Epithelial cell of proximal tubule (primary cell): ENCODE measurements around the gene P3H3. TPM values are rescaled to one million over a fixed set of nuclear protein-coding genes. Genes with fewer than 3 reads are reported as not detected.

ENCODE experiments used
- DNase-seq: peaks from one replicate; pipeline ENCODE4 v3.0.0-alpha.2; 2011; ENCODE audit warnings: low read depth
- H3K4me3 ChIP-seq: 2 replicates; pipeline ENCODE4 v1.5.1; 2011; ENCODE audit warnings: low read depth, mild to moderate bottlenecking, low read length
- total RNA-seq: library from RNA; depleted of rRNA; stranded (reverse); fragments of >200 nt; gene quantifications from 2 replicates; pipeline ENCODE4 v1.2.3, GENCODE V29; 2015
- TF ChIP-seq, protein P1 (sequence below): conservative IDR thresholded peaks from 2 replicates; pipeline ENCODE4 v1.5.1; 2012; ENCODE audit warnings: low read depth, mild to moderate bottlenecking, low read length

Gene P3H3
- total RNA-seq, 1 donor from 2014 or later: 30.4 TPM

DNA sequence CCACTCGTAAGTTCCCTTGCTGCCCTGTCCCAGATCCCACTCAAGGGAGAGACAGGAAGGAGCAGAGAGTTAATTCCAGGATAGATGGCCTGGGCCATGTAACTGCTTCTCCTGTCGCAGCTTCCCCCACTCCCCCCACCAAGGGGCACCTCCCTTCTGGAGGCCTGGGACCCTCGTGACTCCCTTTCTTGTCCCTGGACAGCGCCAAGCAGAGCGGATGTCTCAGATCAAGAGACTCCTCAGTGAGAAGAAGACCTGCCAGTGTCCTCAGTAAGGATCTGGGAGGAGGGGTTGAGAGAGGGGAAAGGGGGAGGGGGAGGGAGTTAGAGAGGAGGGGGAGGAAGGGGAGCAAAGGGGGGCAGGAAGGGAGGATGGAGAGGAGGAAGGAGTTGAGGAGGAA, 9.6 kb upstream of the P3H3 start:
- DNase-seq: no peak
- TF ChIP-seq, protein P1, sequence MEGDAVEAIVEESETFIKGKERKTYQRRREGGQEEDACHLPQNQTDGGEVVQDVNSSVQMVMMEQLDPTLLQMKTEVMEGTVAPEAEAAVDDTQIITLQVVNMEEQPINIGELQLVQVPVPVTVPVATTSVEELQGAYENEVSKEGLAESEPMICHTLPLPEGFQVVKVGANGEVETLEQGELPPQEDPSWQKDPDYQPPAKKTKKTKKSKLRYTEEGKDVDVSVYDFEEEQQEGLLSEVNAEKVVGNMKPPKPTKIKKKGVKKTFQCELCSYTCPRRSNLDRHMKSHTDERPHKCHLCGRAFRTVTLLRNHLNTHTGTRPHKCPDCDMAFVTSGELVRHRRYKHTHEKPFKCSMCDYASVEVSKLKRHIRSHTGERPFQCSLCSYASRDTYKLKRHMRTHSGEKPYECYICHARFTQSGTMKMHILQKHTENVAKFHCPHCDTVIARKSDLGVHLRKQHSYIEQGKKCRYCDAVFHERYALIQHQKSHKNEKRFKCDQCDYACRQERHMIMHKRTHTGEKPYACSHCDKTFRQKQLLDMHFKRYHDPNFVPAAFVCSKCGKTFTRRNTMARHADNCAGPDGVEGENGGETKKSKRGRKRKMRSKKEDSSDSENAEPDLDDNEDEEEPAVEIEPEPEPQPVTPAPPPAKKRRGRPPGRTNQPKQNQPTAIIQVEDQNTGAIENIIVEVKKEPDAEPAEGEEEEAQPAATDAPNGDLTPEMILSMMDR: no peak
- H3K4me3 ChIP-seq: no peak overlapping the region

DNA sequence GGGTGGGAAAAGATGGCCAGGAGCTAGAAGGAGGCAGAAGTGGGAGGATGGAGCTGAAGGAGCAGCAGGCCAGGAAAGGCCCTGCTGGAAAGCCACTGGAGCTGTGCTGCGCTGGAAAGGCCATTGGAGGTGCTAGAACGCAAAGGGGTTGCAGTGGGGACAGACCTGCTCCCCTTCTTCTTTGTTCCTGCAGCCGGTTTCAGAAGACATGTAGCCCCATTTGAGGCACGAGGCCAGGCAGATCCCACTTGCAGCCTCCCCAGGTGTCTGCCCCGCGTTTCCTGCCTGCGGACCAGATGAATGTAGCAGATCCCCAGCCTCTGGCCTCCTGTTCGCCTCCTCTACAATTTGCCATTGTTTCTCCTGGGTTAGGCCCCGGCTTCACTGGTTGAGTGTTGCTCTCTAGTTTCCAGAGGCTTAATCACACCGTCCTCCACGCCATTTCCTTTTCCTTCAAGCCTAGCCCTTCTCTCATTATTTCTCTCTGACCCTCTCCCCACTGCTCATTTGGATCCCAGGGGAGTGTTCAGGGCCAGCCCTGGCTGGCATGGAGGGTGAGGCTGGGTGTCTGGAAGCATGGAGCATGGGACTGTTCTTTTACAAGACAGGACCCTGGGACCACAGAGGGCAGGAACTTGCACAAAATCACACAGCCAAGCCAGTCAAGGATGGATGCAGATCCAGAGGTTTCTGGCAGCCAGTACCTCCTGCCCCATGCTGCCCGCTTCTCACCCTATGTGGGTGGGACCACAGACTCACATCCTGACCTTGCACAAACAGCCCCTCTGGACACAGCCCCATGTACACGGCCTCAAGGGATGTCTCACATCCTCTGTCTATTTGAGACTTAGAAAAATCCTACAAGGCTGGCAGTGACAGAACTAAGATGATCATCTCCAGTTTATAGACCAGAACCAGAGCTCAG, 8.8 kb upstream of the P3H3 start:
- H3K4me3 ChIP-seq: no peak overlapping the region
- TF ChIP-seq, protein P1: no peak
- DNase-seq: no peak

DNA sequence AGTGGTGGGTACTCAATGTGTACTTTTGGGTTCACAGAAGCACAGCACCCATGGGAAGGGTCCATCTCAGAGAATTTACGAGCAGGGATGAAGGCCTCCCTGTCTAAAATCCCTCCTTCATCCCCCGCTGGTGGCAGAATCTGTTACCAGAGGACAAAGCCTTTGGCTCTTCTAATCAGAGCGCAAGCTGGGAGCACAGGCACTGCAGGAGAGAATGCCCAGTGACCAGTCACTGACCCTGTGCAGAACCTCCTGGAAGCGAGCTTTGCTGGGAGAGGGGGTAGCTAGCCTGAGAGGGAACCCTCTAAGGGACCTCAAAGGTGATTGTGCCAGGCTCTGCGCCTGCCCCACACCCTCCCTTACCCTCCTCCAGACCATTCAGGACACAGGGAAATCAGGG, 8.0 kb upstream of the P3H3 start:
- TF ChIP-seq, protein P1: no peak
- no peak overlapping the region for H3K4me3 ChIP-seq
- DNase-seq: no peak

DNA sequence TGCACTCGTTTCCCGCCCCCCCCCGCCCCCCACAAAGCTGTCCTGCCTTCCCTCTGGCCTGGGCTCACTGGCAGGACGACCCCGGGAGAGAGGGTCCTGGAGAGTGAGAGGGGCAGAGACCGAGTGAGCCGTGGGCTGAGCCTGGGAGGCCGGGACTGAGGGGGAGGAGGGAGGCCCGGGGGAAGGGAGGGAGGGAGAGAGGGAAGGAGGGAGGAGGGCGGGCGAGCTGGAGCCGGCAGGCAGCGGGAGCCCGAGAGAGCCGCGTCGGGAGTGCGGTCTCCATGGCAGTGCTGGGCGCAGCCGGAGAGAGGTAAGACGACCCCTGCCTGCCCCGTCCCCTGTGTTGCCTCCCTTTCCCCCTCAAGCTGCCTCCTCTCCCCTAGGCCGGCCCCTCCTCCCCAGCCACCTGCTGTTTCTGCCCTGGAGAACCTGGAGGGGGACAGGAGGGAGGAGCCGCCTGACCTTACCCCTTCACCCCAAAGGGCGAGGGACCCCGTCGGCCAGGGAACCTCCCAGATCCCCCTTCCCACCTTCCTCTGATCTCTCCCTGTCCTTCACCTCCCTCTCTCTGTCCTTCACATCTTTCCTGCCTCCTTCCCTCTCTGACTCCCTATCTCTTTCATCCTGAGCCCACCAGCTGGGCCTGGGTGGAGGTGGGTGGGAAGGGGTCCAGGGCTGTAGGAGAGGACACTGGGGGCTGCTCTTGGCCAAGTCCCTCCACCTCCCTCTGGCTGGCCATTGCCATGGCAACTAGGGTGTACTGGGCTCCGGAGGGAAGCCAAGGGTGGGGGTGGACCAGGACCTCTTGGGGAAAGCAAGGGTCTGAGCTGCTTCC, 6.4 kb upstream of the P3H3 start, which contains the start of gene GPR162:
Gene GPR162, plus strand, starts transcription at position 231 of the 835 bp plus-strand sequence. CDS start 2,078 bp downstream, outside the sequence.
- H3K4me3 ChIP-seq: peak within 1 kb of the TSS; percentile 44
- no peak for DNase-seq
- TF ChIP-seq, protein P1: no peak

DNA sequence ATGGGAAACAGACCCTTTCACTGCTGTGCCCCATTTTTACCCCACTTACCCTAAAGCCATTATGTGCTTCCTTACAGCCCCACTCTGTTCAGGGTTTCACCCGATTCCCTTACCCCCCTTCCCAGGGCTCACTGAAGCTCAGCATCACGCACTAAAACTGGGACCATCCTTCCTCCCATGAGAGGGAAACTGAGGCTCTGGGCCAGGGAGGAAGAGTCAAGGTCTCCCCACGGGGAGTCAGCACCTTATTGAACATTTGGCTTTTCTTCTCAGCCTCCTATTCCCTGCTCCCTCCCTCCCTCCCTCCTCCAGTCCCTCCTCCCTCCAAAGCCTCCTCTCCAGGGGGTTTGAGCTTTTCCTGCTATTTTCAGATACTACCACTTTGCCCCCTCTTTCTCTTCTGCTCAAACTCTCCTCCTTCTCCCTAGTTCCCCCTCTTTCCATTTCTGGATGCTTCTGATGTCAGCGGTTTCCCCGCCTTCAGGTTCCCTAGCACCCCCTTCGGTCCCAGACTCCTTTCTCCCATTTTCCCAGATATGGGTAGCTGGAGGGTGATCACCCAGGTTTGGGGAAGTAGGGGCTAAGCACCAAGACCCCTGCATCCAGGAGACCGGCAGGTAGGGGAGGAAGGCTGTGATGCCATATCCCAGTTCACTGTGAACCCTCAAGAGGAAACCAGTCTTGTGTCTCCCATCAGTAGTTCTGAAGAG, 5.6 kb upstream of the P3H3 start:
- DNase-seq: no peak
- TF ChIP-seq, protein P1: no peak
- H3K4me3 ChIP-seq: no peak overlapping the region

DNA sequence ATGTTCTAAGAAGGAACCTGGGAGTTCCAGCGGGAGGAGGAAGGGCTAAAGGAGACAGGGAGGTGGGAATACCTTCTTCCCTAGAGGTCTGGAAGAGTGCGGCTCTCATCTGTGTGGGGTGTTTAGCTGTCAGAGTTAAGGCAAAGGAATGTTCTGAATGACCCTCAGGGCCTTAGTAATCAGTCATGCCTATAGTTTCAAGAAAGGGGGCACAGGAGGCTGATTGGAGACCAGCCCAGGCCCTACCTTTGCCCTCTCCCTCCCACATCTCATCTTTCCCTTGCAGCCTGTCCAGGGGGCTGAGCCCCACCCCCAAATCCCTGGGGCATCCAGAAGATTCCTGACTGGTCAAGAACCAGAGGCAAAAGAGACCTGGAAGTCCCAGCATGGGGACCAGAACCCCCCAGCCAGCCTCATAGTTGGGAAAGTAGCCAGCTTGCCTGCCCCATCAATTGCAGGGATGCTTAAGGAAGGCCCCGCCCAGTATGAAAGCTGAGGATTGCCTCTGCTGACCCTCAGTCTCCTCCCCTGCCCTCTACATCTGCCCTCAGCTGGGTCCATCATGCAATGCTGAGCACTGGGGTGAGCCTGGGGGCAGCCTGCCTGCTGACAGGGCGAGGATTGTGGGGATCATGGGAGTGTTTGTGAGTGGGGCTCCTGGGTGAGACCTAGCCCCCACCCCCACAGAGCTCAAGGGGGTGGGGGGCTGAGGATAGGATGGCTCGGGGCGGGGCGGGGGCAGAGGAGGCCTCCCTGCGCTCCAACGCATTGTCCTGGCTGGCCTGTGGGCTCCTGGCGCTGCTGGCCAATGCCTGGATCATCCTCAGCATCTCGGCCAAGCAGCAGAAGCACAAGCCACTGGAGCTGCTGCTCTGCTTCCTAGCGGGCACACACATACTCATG, 4.8 kb upstream of the P3H3 start:
- no peak for DNase-seq
- TF ChIP-seq, protein P1: no peak

More for the DNA sequence above, 4.8 kb upstream of the P3H3 start:
- H3K4me3 ChIP-seq: no peak overlapping the region
